ENCODE measurements around the gene LTA4H.

The LTA4H gene

DNA sequence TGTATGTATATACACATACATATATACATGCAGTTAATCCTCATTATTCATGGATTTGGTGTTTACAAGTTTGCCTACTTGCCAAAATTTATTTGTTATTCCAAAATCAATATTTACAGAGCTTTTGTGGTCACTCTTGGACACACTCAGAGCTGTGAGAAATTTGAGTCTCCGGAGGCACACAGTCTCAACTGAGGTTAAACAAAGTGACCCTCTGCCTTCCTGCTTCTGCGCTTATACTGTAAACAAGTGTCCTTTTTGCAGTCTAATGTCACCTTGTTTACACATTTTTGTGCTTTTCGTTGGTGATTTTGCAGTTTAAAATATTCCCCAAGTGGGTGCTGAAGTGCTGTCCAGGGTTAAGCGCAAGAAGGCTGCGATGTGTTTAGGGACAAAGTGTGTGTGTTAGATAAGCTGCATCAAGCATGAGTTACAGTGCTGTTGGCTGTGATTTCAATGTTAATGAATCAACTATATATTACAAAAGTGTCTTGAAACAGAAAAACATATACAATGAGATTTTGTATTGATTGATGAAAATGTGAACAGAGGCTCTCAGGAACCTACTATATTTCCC, 13.1 kb upstream of the LTA4H start:
- peaks cover 92 to 95% of the 10 kb centered on the region in 2 experiments for H3K4me1 ChIP-seq (ENCODE audit: control insufficient read depth in 1 of 2, insufficient read depth in 1 of 2, low read depth in 1 of 2, low read length in 1 of 2)
- TF ChIP-seq, protein P1, sequence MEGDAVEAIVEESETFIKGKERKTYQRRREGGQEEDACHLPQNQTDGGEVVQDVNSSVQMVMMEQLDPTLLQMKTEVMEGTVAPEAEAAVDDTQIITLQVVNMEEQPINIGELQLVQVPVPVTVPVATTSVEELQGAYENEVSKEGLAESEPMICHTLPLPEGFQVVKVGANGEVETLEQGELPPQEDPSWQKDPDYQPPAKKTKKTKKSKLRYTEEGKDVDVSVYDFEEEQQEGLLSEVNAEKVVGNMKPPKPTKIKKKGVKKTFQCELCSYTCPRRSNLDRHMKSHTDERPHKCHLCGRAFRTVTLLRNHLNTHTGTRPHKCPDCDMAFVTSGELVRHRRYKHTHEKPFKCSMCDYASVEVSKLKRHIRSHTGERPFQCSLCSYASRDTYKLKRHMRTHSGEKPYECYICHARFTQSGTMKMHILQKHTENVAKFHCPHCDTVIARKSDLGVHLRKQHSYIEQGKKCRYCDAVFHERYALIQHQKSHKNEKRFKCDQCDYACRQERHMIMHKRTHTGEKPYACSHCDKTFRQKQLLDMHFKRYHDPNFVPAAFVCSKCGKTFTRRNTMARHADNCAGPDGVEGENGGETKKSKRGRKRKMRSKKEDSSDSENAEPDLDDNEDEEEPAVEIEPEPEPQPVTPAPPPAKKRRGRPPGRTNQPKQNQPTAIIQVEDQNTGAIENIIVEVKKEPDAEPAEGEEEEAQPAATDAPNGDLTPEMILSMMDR (IDR thresholded peaks at IDR 0.05) = no peak

DNA sequence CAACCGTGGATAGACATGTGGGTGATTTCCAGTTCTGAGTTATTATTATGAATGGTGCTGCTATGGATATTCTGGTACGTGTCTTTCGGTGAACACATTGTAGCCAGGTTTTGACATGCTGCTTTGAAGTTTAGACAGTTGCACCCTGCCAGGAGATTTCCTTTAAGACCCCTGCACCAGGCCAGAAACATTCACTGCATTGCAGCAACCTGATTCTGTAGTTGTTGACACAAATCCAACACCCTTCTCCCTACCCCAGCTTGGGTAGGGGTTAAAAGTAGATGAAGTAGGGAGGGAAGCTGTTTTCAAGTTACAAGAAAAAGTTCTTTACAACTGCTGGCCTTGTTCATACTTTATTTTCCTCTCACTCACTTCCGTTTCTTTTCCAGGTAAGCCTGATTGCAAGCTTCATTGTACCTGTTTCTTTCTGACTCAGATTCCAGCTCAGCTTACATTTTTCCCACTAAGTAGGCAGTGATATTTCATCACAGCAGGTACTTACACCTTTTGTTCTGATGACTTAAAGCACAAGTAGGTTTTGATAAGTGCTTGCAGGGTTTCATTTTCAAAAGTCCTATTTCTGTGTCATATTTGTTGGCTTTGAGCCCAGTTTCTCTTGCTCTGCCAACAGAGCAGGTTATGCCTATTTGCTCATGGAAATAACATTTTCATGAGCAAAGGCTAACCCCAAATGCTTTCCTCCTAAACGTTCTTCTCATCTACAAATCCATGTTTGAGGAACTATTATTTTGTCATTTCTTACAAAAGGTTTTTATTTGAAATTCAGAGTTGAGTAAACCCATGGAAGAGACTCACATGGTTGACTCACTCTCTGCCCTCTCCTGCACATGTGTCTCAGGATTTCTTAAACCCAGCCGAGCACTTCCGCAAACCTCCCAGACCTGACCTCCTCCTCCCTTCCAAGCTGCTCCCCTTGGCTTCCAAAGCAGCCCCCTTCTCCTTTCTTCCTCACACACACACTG, 12.1 kb upstream of the LTA4H start:
- TF ChIP-seq, protein P1 (IDR thresholded peaks at IDR 0.05) = no peak
- Histone ChIP-seq H3K27ac (peak overlapping the region; percentile 86), H3K4me1 (ENCODE audit: control insufficient read depth in 1 of 2, insufficient read depth in 1 of 2, low read depth in 1 of 2, low read length in 1 of 2) (peaks cover 93% of the 10 kb centered on the region in 2 experiments), H3K36me3 (no peaks in the 10 kb centered on the region), H3K9me3 (no peaks in the 10 kb centered on the region), H3K4me3 (ENCODE audit: low read depth in 1 of 2, low read length in 1 of 2) (peak overlapping the region; percentile 5 to 18), H3K27me3 (no peaks in the 10 kb centered on the region)

More for the DNA sequence above, 13.1 kb upstream of the LTA4H start:
- H3K9me3 ChIP-seq = no peaks in the 10 kb centered on the region
- no peaks in the 10 kb centered on the region for H3K27me3 ChIP-seq
- peak overlapping the region in 1 of 2 experiments; percentile 12 for H3K4me3 ChIP-seq (ENCODE audit: low read depth in 1 of 2, low read length in 1 of 2)
- no peaks in the 10 kb centered on the region for H3K36me3 ChIP-seq
- H3K27ac ChIP-seq = peak overlapping the region; percentile 86

DNA sequence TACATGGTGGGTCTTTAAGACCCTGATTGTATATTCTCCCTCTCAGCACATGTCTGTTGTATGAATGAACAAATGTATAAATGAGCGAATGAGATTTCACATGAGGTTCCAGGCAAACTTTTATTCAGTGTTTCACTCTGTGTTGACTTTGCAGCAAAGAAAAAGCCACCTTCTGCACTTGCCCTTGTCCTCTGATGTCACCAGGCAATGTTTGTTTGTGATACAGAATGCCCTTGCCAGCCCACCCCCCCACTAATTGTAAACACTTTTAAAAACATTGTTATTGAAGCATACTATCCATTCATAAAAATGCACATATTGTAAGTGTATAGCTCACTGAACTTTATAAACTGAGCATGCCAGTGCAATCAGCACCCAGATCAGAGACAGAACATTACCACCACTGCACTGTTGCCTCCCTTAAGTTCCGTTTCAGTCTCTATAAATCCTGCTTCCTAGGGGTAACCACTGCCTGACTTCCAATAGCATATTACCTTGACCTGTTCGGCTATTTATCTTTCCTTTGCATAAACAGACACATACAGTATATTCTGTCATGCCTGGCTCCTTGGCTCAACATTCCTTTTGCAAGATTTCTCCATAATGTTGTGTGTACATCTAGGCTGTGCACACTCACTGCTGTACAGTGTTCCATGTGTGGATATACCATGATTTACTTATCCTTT, 11.3 kb upstream of the LTA4H start:
- H3K4me3 ChIP-seq (ENCODE audit: low read depth in 1 of 2, low read length in 1 of 2) = peak overlapping the region; percentile 5 to 18
- no peaks in the 10 kb centered on the region for H3K27me3 ChIP-seq
- peak overlapping the region; percentile 86 for H3K27ac ChIP-seq
- peaks cover 92 to 97% of the 10 kb centered on the region in 2 experiments for H3K4me1 ChIP-seq (ENCODE audit: control insufficient read depth in 1 of 2, insufficient read depth in 1 of 2, low read depth in 1 of 2, low read length in 1 of 2)
- TF ChIP-seq, protein P1 (IDR thresholded peaks at IDR 0.05) = no peak
- H3K36me3 ChIP-seq = no peaks in the 10 kb centered on the region
- no peaks in the 10 kb centered on the region for H3K9me3 ChIP-seq

DNA sequence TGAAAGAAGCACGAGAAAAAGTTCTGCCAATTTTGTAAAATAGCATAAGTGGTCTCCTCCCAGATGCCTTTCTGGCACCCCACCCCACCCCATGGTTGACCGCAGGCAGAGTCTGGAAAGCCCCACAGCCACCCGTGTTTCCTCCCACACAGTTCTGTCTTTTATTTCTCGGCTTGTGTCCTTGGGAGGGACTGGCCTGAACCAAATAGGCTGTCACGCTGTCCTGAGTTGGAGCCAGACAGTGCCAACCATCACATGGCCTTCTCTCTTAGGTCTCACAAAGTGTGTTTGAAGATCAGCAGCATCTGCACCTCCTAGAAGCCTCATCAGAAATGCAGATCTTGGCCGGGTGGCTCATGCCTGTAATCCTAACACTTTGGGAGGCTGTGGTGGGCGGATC, 10.2 kb upstream of the LTA4H start:
- Histone ChIP-seq H3K36me3 (no peaks in the 10 kb centered on the region), H3K9me3 (no peaks in the 10 kb centered on the region), H3K4me1 (ENCODE audit: control insufficient read depth in 1 of 2, insufficient read depth in 1 of 2, low read depth in 1 of 2, low read length in 1 of 2) (peaks cover 86 to 91% of the 10 kb centered on the region in 2 experiments), H3K27ac (peak overlapping the region; percentile 86), H3K27me3 (no peaks in the 10 kb centered on the region), H3K4me3 (ENCODE audit: low read depth in 1 of 2, low read length in 1 of 2) (no peak overlapping the region)
- TF ChIP-seq, protein P1 (IDR thresholded peaks at IDR 0.05) = no peak

DNA sequence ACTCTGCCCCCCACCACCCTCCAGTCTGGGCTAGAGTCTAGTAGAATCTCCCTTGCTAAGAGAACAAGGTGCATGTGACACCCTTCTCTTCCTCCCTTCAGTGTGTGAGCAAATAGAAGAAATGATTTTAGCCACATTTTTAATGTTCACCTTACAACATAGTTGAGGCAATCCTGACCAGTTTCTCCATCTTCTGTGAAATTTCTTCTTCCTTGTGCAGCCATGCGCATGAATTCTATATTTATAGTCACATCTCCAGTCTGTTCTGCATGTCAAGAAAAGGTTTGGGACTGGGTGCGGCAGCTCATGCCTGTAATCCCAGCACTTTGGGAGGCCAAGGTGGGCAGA, 9.5 kb upstream of the LTA4H start:
- H3K4me3 ChIP-seq (ENCODE audit: low read depth in 1 of 2, low read length in 1 of 2) = peak overlapping the region; percentile 19 to 21
- H3K27ac ChIP-seq = peak overlapping the region; percentile 86
- H3K4me1 ChIP-seq (ENCODE audit: control insufficient read depth in 1 of 2, insufficient read depth in 1 of 2, low read depth in 1 of 2, low read length in 1 of 2) = peaks cover 86 to 89% of the 10 kb centered on the region in 2 experiments
- TF ChIP-seq, protein P1 (IDR thresholded peaks at IDR 0.05) = no peak
- H3K36me3 ChIP-seq = no peaks in the 10 kb centered on the region
- no peaks in the 10 kb centered on the region for H3K27me3 ChIP-seq
- H3K9me3 ChIP-seq = no peaks in the 10 kb centered on the region
